Fibroblast of villous mesenchyme (primary cell): Measurements from ENCODE around the gene FHAD1. TPM values are rescaled to one million over a fixed set of nuclear protein-coding genes. Genes with fewer than 3 reads are reported as not detected.

Experiments used
- DNase-seq: peaks from one replicate; pipeline ENCODE4 v3.0.0-alpha.2; 2010; ENCODE audit warnings: low read depth
- H3K4me3 ChIP-seq: 2 replicates; pipeline ENCODE4 v1.5.1; 2011; ENCODE audit warnings: low read depth, mild to moderate bottlenecking, low read length
- CTCF ChIP-seq: IDR thresholded peaks from 2 replicates; pipeline ENCODE4 v1.5.1; 2012; ENCODE audit warnings: low read depth, mild to moderate bottlenecking, low read length; ENCODE audit not compliant: insufficient read depth
- total RNA-seq: library from RNA; depleted of rRNA; stranded (reverse); fragments of >200 nt; gene quantifications from 2 replicates; pipeline ENCODE4 v1.2.3, GENCODE V29; 2012

FHAD1 gene
- total RNA-seq, 1 donor, result under 0.01 TPM

- DNase-seq, result no peak
- H3K4me3 ChIP-seq, result no peak overlapping the region
- no peak for TF ChIP-seq CTCF
Observed at GRCh38 chr1:15205586-15206346, 41.3 kb upstream of the FHAD1 start.

- DNase-seq, result no peak
- TF ChIP-seq CTCF, result no peak
- no peak overlapping the region for H3K4me3 ChIP-seq
Observed at GRCh38 chr1:15206418-15207030, 40.5 kb upstream of the FHAD1 start.

GRCh38 chr1:15207031-15207828 lies 39.8 kb upstream of the FHAD1 start:
- no peak for TF ChIP-seq CTCF
- DNase-seq, result no peak
- H3K4me3 ChIP-seq, result no peak overlapping the region

GRCh38 chr1:15207829-15208429 lies 39.1 kb upstream of the FHAD1 start:
- no peak overlapping the region for H3K4me3 ChIP-seq
- TF ChIP-seq CTCF, result no peak
- DNase-seq, result no peak

- peak; percentile 53 for DNase-seq
- TF ChIP-seq CTCF, result no peak
- no peak overlapping the region for H3K4me3 ChIP-seq
Observed at GRCh38 chr1:15210651-15211375, 36.2 kb upstream of the FHAD1 start.

- TF ChIP-seq CTCF, result no peak
- DNase-seq, result no peak
Observed at GRCh38 chr1:15211424-15211823, 35.6 kb upstream of the FHAD1 start.

More at GRCh38 chr1:15211424-15211823, 35.6 kb upstream of the FHAD1 start:
- H3K4me3 ChIP-seq, result no peak overlapping the region
